HCEC 1CT (cell line): Measurements from ENCODE around the gene KIAA0232.

Source experiments
- DNase-seq: peaks from one replicate; pipeline ENCODE4 v3.0.0-alpha.2; 2017

The KIAA0232 gene

GRCh38 chr4:6920171-6920570 lies 137.6 kb downstream of the KIAA0232 start:
- no peak for DNase-seq

GRCh38 chr4:6923507-6923906 lies 141.0 kb downstream of the KIAA0232 start:
- DNase-seq = no peak

DNA sequence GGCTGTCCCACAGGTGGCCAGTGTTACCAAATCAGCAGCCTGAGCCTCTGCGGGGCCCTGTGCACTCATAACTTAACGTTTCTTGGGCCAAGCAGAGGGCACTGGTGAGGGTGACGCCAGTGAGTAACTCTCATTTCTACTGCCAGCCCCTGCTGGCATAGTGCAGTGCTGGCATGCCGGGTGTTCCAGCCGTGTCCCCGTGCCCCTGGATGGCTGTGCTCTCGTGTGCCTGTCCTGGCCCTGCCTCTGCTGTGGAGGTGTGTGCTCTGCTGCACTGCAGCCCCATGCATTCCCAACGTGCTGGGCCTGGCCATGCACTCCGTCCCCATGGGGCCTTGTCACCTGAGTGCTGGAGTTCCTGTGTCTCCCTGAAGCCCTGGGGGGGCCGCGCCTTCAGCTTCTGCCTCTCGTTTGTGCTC lies 141.8 kb downstream of the KIAA0232 start:
- DNase-seq = no peak

DNA sequence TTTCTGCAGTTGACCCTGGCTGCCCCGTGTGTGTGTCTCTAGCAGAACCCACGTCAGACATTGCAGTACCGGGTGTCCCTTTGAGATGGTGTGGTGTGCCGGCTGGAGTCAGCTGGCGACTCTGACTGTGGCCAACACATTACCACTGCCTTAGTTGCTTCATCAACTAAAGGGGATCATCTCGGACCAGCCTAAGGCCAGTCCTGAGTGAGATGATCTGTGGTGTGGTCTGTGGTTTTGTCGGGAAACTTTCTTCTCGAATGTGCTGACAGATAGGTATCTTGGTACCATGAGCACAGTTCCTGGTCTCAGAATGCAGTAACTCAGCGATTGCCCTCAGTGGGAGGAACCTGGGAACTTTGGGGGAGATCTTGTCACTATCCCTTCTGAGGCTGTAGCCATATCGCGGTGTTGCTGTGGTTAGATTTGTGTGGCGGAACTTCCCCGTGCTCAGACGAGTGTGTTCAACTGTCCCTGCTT lies 142.9 kb downstream of the KIAA0232 start:
- DNase-seq = no peak

- DNase-seq = no peak
Measured at GRCh38 chr4:6926081-6926480, 143.6 kb downstream of the KIAA0232 start.

GRCh38 chr4:6926681-6927478 lies 144.4 kb downstream of the KIAA0232 start:
- DNase-seq = no peak

DNA sequence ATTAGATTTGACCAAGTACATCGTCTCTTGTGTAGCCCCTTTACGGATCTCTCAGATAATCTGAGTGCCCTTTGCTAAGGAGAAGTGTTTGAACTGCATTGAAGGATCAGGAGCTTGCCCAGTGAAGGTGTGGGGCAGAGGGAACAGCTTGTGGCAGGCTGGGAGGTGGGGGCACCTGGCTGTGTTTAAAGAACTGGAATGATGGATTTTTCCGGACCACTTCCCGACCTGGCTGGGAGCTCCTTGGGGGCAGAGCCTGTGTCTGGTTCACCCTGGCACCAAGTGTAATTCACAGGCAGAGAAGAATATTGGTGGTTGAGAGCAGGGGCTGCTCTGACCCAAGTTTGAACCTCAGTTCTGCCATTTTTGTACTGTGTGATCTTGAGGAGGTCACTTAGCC lies 145.6 kb downstream of the KIAA0232 start:
- no peak for DNase-seq

GRCh38 chr4:6929339-6929811 lies 146.8 kb downstream of the KIAA0232 start:
- no peak for DNase-seq

- DNase-seq = no peak
Measured at GRCh38 chr4:6929812-6930464, 147.4 kb downstream of the KIAA0232 start.

- no peak for DNase-seq
Measured at GRCh38 chr4:6932475-6932874, 149.9 kb downstream of the KIAA0232 start.

DNA sequence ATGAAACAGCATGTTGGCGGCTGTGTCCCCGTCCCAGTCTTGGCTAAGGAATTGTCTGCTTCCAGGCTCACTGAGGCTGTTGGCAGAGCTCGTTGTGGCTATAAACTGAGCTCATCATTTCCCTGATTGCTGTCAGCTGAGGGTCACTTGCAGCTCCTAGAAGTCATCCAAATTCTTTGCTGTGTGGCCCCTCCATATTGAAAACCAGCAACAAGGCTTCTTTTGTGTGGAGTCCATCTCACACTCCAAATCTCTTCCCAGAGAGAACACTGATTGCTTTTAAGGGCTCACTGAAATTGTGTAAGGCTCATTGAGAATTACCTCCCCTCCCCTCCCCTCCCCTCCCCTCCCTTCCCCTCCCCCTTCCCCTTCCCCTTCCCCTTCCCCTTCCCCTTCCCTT lies 150.4 kb downstream of the KIAA0232 start:
- DNase-seq = no peak
